HepG2 (cell line): ENCODE data around the gene ACADSB. TPM values are rescaled to one million over a fixed set of nuclear protein-coding genes. Genes with fewer than 3 reads are reported as not detected.

ENCODE experiments used
- ATAD3A ChIP-seq: sonication (generic); formaldehyde crosslinking; IDR thresholded peaks from 2 replicates; pipeline ENCODE4 v1.4.0; 2020; ENCODE audit warnings: missing genetic modification reagents
- ATF1 ChIP-seq: IDR thresholded peaks from 2 replicates; pipeline ENCODE4 v1.6.1; 2016; ENCODE audit warnings: mild to moderate bottlenecking, control low read depth
- DDIT3 ChIP-seq: sonication (generic); formaldehyde crosslinking; IDR thresholded peaks from 2 replicates; pipeline ENCODE4 v1.4.0; 2020; ENCODE audit warnings: mild to moderate bottlenecking, missing genetic modification reagents
- FOXP1 ChIP-seq, 2 experiments: fragments of 450-650 bp in 1 of 2; IDR thresholded peaks; 2 replicates each; pipeline ENCODE4 v1.6.1; 2017 to 2018; ENCODE audit warnings: antibody characterized with exemption in 1 of 2
- HIVEP1 ChIP-seq: sonication (generic); formaldehyde crosslinking; IDR thresholded peaks from 2 replicates; pipeline ENCODE4 v1.4.0; 2020; ENCODE audit warnings: mild to moderate bottlenecking, missing genetic modification reagents
- KDM2A ChIP-seq: sonication (generic); formaldehyde crosslinking; IDR thresholded peaks from 2 replicates; pipeline ENCODE4 v1.4.0; 2020; ENCODE audit warnings: low read depth, missing genetic modification reagents, borderline replicate concordance
- MLLT10 ChIP-seq: sonication (generic); formaldehyde crosslinking; IDR thresholded peaks from 2 replicates; pipeline ENCODE4 v1.4.0; 2020; ENCODE audit warnings: missing genetic modification reagents
- NCOR1 ChIP-seq: fragments of 200-600 bp; sonication (generic); IDR thresholded peaks from 2 replicates; pipeline ENCODE4 v1.7.0; 2017; ENCODE audit warnings: antibody characterized with exemption, low read length, borderline replicate concordance
- NONO ChIP-seq, 2 experiments: fragments of 450-650 bp in 1 of 2; sonication (generic) in 1 of 2; formaldehyde crosslinking in 1 of 2; IDR thresholded peaks in 1 of 2; conservative IDR thresholded peaks in 1 of 2; 2 replicates each; pipeline versions ENCODE4 v1.6.1 to v1.8.0; 2017 to 2022; ENCODE audit warnings: mild to moderate bottlenecking in 1 of 2, missing genetic modification reagents in 1 of 2, moderate library complexity in 1 of 2
- POLR2AphosphoS2 ChIP-seq: IDR thresholded peaks from 2 replicates; pipeline ENCODE4 v1.6.1; 2011; ENCODE audit warnings: low read depth, low read length, improper control_type of control experiment
- RFX5 ChIP-seq: IDR thresholded peaks from 2 replicates; pipeline ENCODE4 v1.6.1; 2011; ENCODE audit warnings: low read depth, low read length, improper control_type of control experiment
- STAT5B ChIP-seq: sonication (generic); formaldehyde crosslinking; IDR thresholded peaks from 2 replicates; pipeline ENCODE4 v1.4.0; 2020; ENCODE audit warnings: missing genetic modification reagents
- TCF7L2 ChIP-seq: IDR thresholded peaks from 2 replicates; pipeline ENCODE4 v1.6.1; 2011; ENCODE audit warnings: mild to moderate bottlenecking, low read depth, low read length, moderate library complexity
- ZBTB39 ChIP-seq: sonication (generic); formaldehyde crosslinking; IDR thresholded peaks from 2 replicates; pipeline ENCODE4 v1.5.0; 2020; ENCODE audit warnings: missing genetic modification reagents
- ZBTB43 ChIP-seq: sonication (generic); formaldehyde crosslinking; conservative IDR thresholded peaks from 2 replicates; pipeline ENCODE4 v1.4.0; 2020; ENCODE audit warnings: missing genetic modification reagents
- ZC3H13 ChIP-seq: sonication (generic); formaldehyde crosslinking; IDR thresholded peaks from 2 replicates; pipeline ENCODE4 v1.8.1; 2023; ENCODE audit warnings: mild to moderate bottlenecking, missing genetic modification reagents, moderate library complexity
- ZFP82 ChIP-seq: sonication (generic); formaldehyde crosslinking; IDR thresholded peaks from 2 replicates; pipeline ENCODE4 v1.5.1; 2020; ENCODE audit warnings: mild to moderate bottlenecking, missing genetic modification reagents, borderline replicate concordance
- ZNF460 ChIP-seq: sonication (generic); formaldehyde crosslinking; IDR thresholded peaks from 2 replicates; pipeline ENCODE4 v1.5.1; 2020; ENCODE audit warnings: missing genetic modification reagents, mild to moderate bottlenecking, borderline replicate concordance
- ZNF550 ChIP-seq: sonication (generic); formaldehyde crosslinking; IDR thresholded peaks from 2 replicates; pipeline ENCODE4 v1.4.0; 2020; ENCODE audit warnings: mild to moderate bottlenecking, missing genetic modification reagents, borderline replicate concordance
- polyA plus RNA-seq, 8 experiments: library from polyadenylated mRNA; depleted of rRNA in 3 of 8; stranded (reverse) in 7 of 8; unstranded in 1 of 8; fragments of >200 nt; fragmentation: Illumina TruSeq in 4 of 8; extraction: Trizol in 4 of 8; gene quantifications; 2 replicates each; pipeline versions ENCODE4 v1.2.1 to v1.2.3, GENCODE V29; 2011 to 2016; ENCODE audit warnings: low read depth in 4 of 8, missing spikeins in 1 of 8, mixed read lengths in 1 of 8; ENCODE audit not compliant: insufficient read depth in 1 of 8
- total RNA-seq, 5 experiments: library from RNA; depleted of rRNA; stranded (reverse); fragments of >200 nt; fragmentation: Illumina TruSeq; extraction: Trizol; gene quantifications; 2 replicates each; pipeline ENCODE4 v1.2.3, GENCODE V29; 2016; ENCODE audit warnings: low read depth in 1 of 5
- TF ChIP-seq, protein P1 (sequence below): sonication (generic); formaldehyde crosslinking; IDR thresholded peaks from 2 replicates; pipeline ENCODE4 v1.4.0; 2020; ENCODE audit warnings: missing genetic modification reagents, borderline replicate concordance
- TF ChIP-seq, protein P2 (sequence below): sonication (generic); formaldehyde crosslinking; IDR thresholded peaks from 2 replicates; pipeline ENCODE4 v1.4.0; 2020; ENCODE audit warnings: missing genetic modification reagents

Gene ACADSB
- total and polyA plus RNA-seq, 2 of the 13 experiments (the other 11 are each of a cell fraction or from before 2014, with no cell fraction given) = 80.0 to 87.6 TPM

- no peak for TF ChIP-seq ZNF550 (CRISPR knock-in tag)
- peak; percentile 69; the same call in 1 of the 2 replicates for TF ChIP-seq ZBTB43 (CRISPR knock-in tag)
- no peak for TF ChIP-seq RFX5
- TF ChIP-seq ZNF460 = no peak
- TF ChIP-seq NCOR1 = peak; percentile 64; the same call in 1 of the 2 replicates
- no peak for TF ChIP-seq HIVEP1
- TF ChIP-seq MLLT10 = no peak
- TF ChIP-seq, protein P1, sequence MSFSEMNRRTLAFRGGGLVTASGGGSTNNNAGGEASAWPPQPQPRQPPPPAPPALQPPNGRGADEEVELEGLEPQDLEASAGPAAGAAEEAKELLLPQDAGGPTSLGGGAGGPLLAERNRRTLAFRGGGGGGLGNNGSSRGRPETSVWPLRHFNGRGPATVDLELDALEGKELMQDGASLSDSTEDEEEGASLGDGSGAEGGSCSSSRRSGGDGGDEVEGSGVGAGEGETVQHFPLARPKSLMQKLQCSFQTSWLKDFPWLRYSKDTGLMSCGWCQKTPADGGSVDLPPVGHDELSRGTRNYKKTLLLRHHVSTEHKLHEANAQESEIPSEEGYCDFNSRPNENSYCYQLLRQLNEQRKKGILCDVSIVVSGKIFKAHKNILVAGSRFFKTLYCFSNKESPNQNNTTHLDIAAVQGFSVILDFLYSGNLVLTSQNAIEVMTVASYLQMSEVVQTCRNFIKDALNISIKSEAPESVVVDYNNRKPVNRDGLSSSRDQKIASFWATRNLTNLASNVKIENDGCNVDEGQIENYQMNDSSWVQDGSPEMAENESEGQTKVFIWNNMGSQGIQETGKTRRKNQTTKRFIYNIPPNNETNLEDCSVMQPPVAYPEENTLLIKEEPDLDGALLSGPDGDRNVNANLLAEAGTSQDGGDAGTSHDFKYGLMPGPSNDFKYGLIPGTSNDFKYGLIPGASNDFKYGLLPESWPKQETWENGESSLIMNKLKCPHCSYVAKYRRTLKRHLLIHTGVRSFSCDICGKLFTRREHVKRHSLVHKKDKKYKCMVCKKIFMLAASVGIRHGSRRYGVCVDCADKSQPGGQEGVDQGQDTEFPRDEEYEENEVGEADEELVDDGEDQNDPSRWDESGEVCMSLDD = no peak
- no peak for TF ChIP-seq NONO (IDR thresholded peaks at IDR 0.05)
- no peak for TF ChIP-seq NONO (CRISPR knock-in tag; conservative IDR thresholded peaks at IDR 0.05)
- TF ChIP-seq ZBTB39 = 0 out of 2 replicates have a peak, but pooled peaks have one; percentile 27
- TF ChIP-seq POLR2AphosphoS2 = no peak
- no peak for TF ChIP-seq TCF7L2
- TF ChIP-seq ZFP82 = no peak
- no peak for TF ChIP-seq STAT5B (CRISPR knock-in tag)
- TF ChIP-seq FOXP1 (IDR thresholded peaks at IDR 0.05) = no peak
- TF ChIP-seq FOXP1 (CRISPR knock-in tag; IDR thresholded peaks at IDR 0.05) = no peak
- no peak for TF ChIP-seq ZC3H13 (CRISPR knock-in tag)
- TF ChIP-seq KDM2A (CRISPR knock-in tag) = no peak
- TF ChIP-seq, protein P2, sequence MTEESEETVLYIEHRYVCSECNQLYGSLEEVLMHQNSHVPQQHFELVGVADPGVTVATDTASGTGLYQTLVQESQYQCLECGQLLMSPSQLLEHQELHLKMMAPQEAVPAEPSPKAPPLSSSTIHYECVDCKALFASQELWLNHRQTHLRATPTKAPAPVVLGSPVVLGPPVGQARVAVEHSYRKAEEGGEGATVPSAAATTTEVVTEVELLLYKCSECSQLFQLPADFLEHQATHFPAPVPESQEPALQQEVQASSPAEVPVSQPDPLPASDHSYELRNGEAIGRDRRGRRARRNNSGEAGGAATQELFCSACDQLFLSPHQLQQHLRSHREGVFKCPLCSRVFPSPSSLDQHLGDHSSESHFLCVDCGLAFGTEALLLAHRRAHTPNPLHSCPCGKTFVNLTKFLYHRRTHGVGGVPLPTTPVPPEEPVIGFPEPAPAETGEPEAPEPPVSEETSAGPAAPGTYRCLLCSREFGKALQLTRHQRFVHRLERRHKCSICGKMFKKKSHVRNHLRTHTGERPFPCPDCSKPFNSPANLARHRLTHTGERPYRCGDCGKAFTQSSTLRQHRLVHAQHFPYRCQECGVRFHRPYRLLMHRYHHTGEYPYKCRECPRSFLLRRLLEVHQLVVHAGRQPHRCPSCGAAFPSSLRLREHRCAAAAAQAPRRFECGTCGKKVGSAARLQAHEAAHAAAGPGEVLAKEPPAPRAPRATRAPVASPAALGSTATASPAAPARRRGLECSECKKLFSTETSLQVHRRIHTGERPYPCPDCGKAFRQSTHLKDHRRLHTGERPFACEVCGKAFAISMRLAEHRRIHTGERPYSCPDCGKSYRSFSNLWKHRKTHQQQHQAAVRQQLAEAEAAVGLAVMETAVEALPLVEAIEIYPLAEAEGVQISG (CRISPR knock-in tag) = peak; percentile 45
- no peak for TF ChIP-seq ATF1
- no peak for TF ChIP-seq ATAD3A (CRISPR knock-in tag)
- no peak for TF ChIP-seq DDIT3 (CRISPR knock-in tag)
Observed at GRCh38 chr10:123035467-123036086, 26.8 kb downstream of the ACADSB start (continued).
